Measurements from ENCODE around the gene NCKAP5.

Gene NCKAP5

DNA sequence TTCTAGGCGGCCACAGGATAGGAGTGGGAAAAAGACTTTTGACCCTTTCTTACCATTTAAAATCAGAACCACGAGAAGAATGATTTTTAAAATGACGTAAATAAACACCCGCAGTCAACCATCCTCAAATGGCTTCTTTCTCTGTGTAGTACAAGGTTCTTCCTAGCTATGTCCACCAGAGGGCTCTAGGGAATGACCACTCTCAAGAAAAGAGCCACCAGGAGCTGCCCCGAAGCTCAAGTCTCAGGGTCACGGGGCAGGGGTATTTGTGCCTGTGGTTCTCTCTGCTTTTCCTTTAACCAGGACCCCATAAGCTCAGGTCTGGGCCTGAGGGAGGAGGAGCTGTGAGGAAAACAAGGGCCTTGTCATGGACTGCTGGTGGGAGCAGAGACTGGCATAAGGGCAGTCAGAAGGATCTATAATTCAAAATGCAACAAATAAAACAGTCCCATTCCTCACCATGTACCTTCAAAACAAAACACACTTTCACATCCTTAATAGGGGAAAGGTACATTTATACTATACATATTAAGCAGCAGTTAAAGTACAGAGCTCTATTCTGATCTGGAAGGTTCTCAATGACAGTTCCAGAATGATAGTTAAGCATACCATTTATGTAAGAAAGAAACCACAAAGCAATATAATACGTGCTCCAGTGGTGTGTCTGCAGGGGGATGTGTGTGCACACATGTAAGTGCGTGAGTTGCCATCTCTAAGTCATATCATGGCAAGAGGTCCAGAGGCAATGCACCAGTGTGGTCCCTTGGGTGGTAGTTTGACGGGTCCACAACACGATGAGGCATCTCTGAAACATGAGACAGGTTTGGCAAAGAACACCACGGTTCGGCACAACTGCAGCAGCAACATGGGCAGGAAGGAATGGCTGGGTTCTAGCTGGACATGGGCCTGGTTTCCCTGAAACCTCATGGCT, 916.9 kb downstream of the NCKAP5 start:
- no peaks in the 10 kb centered on the region for H3K36me3 ChIP-seq (replicated peaks)
- no peaks in the 10 kb centered on the region for H3K27me3 ChIP-seq (replicated peaks)
- in situ Hi-C loops (cut with HindIII; ENCODE audit: low pct_ligation_motif_present, low sequenced_read_pairs), result no loop called here
- TF ChIP-seq, protein P1, sequence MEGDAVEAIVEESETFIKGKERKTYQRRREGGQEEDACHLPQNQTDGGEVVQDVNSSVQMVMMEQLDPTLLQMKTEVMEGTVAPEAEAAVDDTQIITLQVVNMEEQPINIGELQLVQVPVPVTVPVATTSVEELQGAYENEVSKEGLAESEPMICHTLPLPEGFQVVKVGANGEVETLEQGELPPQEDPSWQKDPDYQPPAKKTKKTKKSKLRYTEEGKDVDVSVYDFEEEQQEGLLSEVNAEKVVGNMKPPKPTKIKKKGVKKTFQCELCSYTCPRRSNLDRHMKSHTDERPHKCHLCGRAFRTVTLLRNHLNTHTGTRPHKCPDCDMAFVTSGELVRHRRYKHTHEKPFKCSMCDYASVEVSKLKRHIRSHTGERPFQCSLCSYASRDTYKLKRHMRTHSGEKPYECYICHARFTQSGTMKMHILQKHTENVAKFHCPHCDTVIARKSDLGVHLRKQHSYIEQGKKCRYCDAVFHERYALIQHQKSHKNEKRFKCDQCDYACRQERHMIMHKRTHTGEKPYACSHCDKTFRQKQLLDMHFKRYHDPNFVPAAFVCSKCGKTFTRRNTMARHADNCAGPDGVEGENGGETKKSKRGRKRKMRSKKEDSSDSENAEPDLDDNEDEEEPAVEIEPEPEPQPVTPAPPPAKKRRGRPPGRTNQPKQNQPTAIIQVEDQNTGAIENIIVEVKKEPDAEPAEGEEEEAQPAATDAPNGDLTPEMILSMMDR (IDR thresholded peaks at IDR 0.05; ENCODE audit: low read depth, low read length, missing control alignments), result peak; percentile 88
- no peak overlapping the region for H3K27ac ChIP-seq
- peak; percentile 73 for DNase-seq
- H3K4me3 ChIP-seq (ENCODE audit: low read depth, low read length), result no peak overlapping the region

DNA sequence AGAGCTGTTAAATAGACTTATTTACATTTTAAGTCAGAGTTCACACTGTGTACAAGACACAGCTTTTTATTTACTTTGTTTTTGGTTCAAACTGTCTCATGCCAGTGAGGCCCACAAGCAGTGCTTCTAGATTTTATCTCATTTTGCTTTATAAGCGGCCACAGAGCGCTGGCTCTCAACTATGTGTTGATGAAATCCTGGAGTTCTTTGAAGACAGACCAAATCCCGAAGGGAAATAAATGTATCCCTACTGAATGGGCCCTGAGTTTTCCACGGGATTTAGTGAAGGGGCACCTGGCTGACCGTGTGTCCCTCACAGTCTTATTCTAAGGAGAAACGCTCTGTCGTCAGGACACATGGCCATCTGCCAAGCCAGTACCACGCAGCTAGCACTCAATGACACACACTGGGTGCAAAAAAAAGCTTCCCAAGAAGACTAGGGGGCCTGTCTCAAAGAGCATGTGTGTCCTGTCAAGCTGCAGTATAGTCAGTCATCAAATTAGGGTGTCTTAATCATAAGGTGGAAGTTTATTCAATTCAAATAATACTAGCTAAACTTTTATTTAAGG, 921.6 kb downstream of the NCKAP5 start:
- Histone ChIP-seq H3K36me3 (replicated peaks) (peaks cover 3% of the 10 kb centered on the region), H3K27me3 (replicated peaks) (no peaks in the 10 kb centered on the region), H3K4me3 (ENCODE audit: low read depth, low read length) (no peak overlapping the region), H3K27ac (no peak overlapping the region)
- TF ChIP-seq, protein P1 (IDR thresholded peaks at IDR 0.05; ENCODE audit: low read depth, low read length, missing control alignments), result no peak
- no peak for DNase-seq
- in situ Hi-C loops (cut with HindIII; ENCODE audit: low pct_ligation_motif_present, low sequenced_read_pairs), result no loop called here

DNA sequence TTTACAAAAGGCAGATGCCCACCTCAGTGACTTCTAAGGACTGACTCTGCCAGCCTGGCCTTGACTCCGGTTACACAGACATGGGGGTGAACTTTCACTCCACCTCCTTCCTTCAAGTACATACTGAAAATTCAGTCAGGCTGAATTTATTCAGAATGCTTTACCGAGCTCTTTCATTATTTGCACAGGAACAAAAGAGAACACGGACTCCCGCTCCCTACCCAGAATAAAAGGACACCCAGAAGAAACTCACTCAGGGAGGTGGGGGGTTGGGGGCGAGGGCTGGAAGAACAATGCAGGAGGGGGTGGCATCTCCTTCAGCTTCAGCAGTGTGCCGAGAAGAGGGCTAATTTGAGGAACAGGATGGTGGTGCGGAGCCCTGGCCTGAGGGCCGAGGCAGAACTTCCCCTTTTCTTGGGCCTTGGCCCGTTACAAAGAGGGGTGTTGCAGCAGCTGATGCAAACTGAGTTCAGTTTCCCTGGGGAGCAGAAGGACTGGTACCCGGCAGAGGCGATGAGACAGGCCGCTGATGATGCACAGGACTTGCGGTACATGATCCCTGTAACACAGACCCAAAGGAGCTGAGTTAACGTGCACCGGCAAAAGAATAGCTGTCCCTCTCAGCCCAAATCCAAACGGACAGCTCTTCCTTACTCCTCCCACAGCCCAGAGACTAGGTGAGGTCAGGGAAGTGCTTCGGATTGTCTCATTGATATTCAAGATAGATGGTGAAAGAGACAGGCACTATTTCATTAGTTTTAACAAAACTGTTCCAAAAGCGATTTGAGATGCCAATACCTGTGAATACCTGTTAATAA, 922.3 kb downstream of the NCKAP5 start:
- no peak overlapping the region for H3K4me3 ChIP-seq (ENCODE audit: low read depth, low read length)
- H3K27me3 ChIP-seq (replicated peaks), result no peaks in the 10 kb centered on the region
- TF ChIP-seq, protein P1 (IDR thresholded peaks at IDR 0.05; ENCODE audit: low read depth, low read length, missing control alignments), result no peak
- no peak for DNase-seq
- H3K27ac ChIP-seq, result no peak overlapping the region
- H3K36me3 ChIP-seq (replicated peaks), result peaks cover 3% of the 10 kb centered on the region
- in situ Hi-C loops (cut with HindIII; ENCODE audit: low pct_ligation_motif_present, low sequenced_read_pairs), result no loop called here

DNA sequence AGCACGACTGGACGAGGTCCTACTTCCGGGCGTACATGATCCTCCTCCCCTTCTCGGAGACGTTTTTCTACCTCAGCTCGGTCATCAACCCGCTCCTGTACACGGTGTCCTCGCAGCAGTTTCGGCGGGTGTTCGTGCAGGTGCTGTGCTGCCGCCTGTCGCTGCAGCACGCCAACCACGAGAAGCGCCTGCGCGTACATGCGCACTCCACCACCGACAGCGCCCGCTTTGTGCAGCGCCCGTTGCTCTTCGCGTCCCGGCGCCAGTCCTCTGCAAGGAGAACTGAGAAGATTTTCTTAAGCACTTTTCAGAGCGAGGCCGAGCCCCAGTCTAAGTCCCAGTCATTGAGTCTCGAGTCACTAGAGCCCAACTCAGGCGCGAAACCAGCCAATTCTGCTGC, 923.1 kb downstream of the NCKAP5 start:
- no peak overlapping the region for H3K4me3 ChIP-seq (ENCODE audit: low read depth, low read length)
- in situ Hi-C loops (cut with HindIII; ENCODE audit: low pct_ligation_motif_present, low sequenced_read_pairs), result no loop called here
- TF ChIP-seq, protein P1 (IDR thresholded peaks at IDR 0.05; ENCODE audit: low read depth, low read length, missing control alignments), result no peak

DNA sequence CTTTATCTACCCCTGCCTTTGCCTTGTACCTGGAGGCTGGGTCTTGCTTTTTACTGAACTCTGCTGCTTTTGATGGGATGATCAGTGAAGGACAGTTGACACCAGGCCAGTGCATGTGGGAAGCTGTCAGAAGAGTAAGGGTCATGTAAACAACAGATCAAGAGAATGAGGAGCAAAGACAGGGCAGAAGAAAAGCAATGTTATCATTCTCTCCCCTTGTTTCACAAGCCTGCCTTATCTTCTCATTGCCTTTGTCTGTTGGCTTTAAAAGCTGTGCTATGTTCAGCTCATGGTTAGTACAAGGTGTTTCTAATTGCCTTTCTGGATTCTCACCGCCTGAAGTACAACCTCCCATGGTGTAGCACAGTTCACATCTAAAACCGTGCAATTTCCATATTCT, 925.8 kb downstream of the NCKAP5 start:
- in situ Hi-C loops (cut with HindIII; ENCODE audit: low pct_ligation_motif_present, low sequenced_read_pairs), result no loop called here
- peaks cover 3% of the 10 kb centered on the region for H3K36me3 ChIP-seq (replicated peaks)
- H3K27ac ChIP-seq, result no peak overlapping the region
- no peak for DNase-seq
- no peaks in the 10 kb centered on the region for H3K27me3 ChIP-seq (replicated peaks)
- TF ChIP-seq, protein P1 (IDR thresholded peaks at IDR 0.05; ENCODE audit: low read depth, low read length, missing control alignments), result no peak
- H3K4me3 ChIP-seq (ENCODE audit: low read depth, low read length), result no peak overlapping the region

More for the DNA sequence above, 923.1 kb downstream of the NCKAP5 start:
- Histone ChIP-seq H3K27ac (no peak overlapping the region), H3K27me3 (replicated peaks) (no peaks in the 10 kb centered on the region), H3K36me3 (replicated peaks) (peaks cover 3% of the 10 kb centered on the region)
- DNase-seq, result no peak

All from brain microvascular endothelial cell (primary cell).